OCI-LY3 (cell line): Measurements from ENCODE around the gene OR10G3.

Experiments
- CTCF ChIP-seq: fragments of 200-600, 300-600 bp; sonication (generic); IDR thresholded peaks from 2 replicates; pipeline ENCODE4 v1.5.1; 2014; ENCODE audit warnings: antibody characterized with exemption, low read length, low read depth
- EZH2phosphoT487 ChIP-seq: fragments of 200-600 bp; shearing (Covaris generic); IDR thresholded peaks from 2 replicates; pipeline ENCODE4 v1.6.1; 2018; ENCODE audit warnings: antibody characterized with exemption, mixed run types, low read depth

- TF ChIP-seq CTCF (no peak), EZH2phosphoT487 (no peak)
Measured at GRCh38 chr14:21626491-21627230, 46.8 kb upstream of the OR10G3 start.
